Measurements from ENCODE around the gene SGTB. TPM values are rescaled to one million over a fixed set of nuclear protein-coding genes. Genes with fewer than 3 reads are reported as not detected.
"Not testable (repeated sequence)": the region's sequence is repeated elsewhere in the genome, so short reads cannot be mapped to it uniquely, and the experiment has no call there.

Gene SGTB
- total RNA-seq, 1 experiment from 2014 or later = 12.2 TPM

- not testable (repeated sequence) for DNase-seq (ENCODE audit: low read depth)
Measured at GRCh38 chr5:65734196-65734775, 12.4 kb upstream of the SGTB start.

DNA sequence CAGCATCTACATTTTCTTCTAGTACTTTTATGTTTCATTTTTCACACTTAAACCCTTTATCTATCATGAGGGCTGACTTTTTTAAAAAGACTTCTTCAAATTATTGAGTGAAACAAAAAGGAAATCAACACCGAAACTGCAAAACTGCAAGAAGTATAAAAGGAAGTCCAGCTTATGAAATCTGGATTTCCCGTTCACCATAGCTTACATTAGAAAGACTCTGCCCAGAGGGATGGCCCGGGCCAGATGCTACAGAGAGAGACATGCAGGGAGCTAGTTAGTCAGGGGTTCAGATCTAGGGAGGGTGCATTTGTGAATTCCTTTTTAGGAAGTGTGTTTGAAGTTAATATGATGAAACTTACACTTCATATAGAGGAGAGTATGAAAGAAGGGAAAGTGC, 10.1 kb upstream of the SGTB start:
- not testable (repeated sequence) for DNase-seq (ENCODE audit: low read depth)

- no peak for DNase-seq (ENCODE audit: low read depth)
Measured at GRCh38 chr5:65730910-65731309, 9.0 kb upstream of the SGTB start.

DNA sequence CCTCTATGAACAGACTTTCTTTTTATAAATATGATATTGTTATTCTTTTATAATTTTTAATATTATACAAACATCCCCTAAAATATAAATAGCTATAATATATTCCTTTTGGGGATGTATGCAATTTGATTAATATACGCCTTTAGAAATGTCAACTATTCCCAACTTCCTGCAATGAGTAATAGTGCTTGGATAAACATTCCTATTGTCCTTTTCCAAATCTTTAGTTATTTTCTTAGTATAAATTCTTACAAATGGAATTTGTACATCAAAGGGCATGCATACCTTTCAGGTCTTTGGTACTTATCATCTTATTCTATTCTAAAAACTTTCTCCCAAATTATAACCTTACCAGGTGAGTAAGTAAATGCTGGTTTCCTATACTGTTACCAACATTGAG, 6.3 kb upstream of the SGTB start:
- DNase-seq (ENCODE audit: low read depth) = no peak

DNA sequence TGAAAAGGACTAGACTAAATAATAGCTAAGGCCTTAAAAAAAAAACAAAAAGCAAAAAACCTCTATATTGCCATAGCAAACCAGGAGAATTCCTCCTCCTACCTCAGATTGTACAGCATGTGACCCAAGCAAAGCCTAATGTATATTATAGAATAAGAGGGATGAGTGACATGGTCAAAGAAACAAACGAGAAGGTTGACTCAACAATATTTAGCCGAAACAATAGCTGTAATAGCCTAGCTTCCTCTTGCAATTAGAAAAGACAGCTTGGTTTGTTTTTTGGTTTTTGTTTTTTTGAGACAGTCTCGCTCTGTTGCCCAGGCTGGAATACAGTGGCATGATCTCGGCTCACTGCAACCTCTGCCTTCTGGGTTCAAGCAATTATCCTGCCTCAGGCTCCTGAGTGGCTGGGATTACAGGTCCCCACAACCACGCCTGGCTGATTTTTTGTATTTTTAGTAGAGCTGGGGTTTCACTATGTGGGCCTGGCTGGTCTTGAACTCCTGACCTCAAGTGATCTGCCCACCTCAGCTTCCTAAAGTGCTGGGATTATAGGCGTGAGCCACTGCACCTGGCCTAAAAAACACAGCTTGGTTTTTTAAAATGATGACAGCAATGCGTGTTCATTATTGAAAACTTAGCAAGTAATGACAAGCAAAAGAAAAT, 5.7 kb upstream of the SGTB start:
- no peak for DNase-seq (ENCODE audit: low read depth)

- DNase-seq (ENCODE audit: low read depth) = peak; percentile 71
Measured at GRCh38 chr5:65722575-65723403, 880 bp upstream of the SGTB start.

DNA sequence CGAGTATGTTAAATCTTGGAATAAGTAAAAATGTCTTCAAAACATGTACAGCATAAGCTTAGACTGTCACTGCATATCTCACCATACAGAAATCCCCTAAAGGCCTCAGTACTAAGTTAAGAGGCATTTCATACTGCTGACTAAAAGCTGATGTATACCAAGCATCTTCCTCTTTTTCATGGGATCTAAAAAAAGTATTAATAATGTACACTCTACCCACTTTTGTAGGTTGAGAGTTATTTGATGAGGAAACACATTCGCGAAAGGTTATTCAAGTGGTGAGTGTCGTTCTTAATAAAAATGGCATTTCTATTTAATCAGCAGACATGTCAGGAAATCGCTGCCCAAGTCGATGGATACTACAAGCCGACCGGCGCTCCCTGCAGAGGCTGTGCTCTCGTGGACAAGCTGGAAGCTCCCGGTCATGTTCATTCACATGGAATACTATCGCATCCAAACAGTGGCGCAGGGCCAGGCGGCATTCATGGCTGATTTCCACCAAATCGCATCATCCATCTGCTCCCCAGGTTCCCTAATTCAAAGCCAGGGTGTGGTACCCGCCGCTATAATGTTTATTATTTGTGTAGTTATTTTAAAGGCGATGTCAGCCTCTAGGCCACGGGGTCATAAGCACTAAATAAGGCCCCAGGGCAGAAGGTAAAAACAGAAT, 724 bp downstream of the SGTB start:
- DNase-seq (ENCODE audit: low read depth) = peak; percentile 74

- DNase-seq (ENCODE audit: low read depth) = no peak
Measured at GRCh38 chr5:65718576-65719310, 3.2 kb downstream of the SGTB start.

DNA sequence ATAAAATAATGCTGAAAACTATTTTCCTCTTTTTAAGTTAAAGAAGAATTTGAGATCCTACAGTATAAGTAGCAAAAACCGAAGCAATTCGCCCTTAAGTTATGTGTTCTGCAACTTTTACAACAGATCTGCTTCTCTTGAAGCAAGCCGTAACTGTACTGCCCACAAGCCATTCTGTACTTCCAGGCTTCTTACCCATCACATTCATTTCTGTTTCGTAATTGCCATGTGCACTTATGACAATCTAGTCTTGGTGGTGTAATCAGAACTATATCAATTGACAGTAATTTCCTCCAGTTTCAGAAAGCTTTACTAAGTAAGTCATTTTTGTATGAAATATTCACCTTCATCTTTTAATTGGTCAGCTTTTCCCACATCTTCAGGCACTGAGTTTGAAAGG, 13.8 kb downstream of the SGTB start:
- DNase-seq (ENCODE audit: low read depth) = no peak

GRCh38 chr5:65707663-65708062, 14.2 kb downstream of the SGTB start:
- no peak for DNase-seq (ENCODE audit: low read depth)

DNA sequence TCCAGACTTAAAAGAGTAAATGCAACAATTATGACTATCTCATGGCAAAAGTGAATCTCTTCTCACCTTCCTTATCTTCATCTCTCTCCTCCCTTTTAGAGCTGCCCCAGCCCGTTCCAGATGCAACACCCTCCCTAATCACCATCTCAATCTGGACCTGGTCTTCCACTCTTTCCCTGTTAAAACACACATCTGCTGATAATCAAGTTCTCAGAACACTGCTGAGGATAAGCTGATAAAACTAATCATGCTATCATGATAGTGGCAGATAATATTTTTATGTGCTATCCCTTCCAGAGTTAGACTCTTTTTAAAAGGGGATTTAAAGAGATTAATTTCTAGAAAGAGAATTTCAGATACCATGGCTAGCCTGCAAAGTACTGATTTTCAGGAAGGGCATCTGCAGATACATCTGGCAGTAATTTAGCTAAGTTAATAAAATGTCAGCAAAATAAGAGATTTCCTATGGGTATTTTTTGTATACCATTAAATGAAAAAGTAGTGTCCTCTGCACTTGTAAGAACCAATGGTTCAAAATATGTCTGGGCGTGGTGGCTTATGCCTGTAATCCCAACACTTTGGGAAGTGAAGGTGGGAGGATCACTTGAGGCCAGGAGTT, 17.2 kb downstream of the SGTB start:
- DNase-seq (ENCODE audit: low read depth) = no peak

GRCh38 chr5:65702036-65702435, 19.9 kb downstream of the SGTB start:
- DNase-seq (ENCODE audit: low read depth) = no peak

DNA sequence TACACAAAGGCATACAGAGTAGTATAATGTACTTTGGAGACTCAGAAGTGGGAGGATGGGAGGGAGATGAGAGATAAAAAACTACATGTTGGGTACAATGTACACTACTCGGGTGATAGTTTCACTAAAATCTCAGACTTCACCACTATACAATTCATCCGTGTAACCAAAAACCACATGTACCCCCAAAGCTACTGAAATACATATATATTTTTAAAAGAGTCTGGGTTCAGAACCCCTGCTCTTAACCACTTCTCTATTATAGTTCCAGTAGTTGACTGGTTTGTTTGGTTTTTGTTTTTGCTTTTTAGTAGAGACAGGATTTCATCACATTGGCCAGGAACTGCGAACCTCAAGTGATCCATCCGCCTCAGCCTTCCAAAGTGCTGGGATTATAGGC, 22.6 kb downstream of the SGTB start:
- no peak for DNase-seq (ENCODE audit: low read depth)

GRCh38 chr5:65696892-65697291, 25.0 kb downstream of the SGTB start:
- no peak for DNase-seq (ENCODE audit: low read depth)

DNA sequence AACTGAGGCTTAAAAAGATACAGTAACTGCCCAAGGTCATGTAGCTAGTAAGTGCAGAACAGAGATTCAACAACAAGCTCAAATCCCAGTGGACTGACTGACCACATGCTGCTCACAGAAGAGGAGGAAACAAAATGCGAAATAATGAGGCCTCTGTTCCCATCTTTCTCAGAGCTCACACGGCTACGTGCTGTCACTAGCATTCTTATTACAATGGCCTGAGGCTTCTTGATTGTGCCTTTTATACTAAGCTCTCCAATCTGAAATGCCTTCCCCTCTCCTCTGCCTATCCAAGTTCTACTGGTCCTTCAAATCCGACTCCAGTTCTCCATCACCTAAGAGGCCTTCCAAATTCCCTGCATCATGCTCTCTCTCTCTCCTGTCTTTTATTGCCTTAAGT, 26.0 kb downstream of the SGTB start:
- no peak for DNase-seq (ENCODE audit: low read depth)

- no peak for DNase-seq (ENCODE audit: low read depth)
Measured at GRCh38 chr5:65695162-65695755, 26.6 kb downstream of the SGTB start.

DNA sequence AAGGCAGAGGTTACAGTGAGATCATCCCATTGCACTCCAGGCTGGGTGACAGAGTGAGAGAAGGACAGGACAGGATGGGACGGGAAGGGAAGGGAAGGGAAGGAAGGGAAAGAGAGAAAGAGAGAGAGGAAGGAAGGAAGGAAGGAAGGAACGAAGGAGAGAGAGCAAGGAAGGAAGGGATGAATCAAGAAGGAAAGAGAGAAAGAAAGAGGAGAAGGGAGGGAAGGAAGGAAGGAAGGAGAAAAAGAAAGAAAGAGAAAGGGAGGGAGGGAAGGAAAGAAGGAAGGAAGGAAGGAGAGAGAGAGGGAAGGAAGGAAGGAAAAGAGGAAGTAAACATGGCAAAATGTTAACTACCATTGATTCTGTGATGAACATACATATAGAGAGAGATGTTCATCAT, 28.8 kb downstream of the SGTB start:
- no peak for DNase-seq (ENCODE audit: low read depth)

DNA sequence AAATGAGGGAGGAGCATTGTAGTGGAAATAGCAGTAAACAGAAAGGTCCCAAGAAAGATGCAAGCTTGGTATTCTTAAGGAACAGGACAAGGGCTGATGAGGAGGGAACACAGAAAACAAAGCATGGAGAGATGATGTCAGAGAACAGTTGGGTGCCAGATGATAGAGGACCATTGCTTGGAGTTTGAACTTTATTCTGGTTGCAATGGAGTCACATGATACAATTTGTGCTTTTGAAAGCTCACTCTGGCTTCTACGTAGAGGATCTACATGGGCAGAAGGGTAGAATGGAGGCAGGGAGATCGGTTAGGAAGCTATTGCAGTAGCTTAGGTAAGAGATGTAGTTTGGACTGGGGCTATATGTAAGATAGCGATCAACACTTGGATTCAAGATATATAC, 39.8 kb downstream of the SGTB start:
- no peak for DNase-seq (ENCODE audit: low read depth)

GRCh38 chr5:65676056-65676455, 45.9 kb downstream of the SGTB start:
- not testable (repeated sequence) for DNase-seq (ENCODE audit: low read depth)

- DNase-seq (ENCODE audit: low read depth) = peak; percentile 65
Measured at GRCh38 chr5:65674749-65675148, 47.2 kb downstream of the SGTB start.

GRCh38 chr5:65672796-65673195, 49.1 kb downstream of the SGTB start:
- peak; percentile 18 for DNase-seq (ENCODE audit: low read depth)

All from LHCN-M2 (cell line).